Medulla oblongata (tissue), 1 donor: ENCODE data around the gene NME4.
"Not testable (repeated sequence)": the region's sequence is repeated elsewhere in the genome, so short reads cannot be mapped to it uniquely, and the experiment has no call there.

Source experiments
- DNase-seq: peaks from one replicate; pipeline ENCODE4 v3.0.0-alpha.2; 2015; ENCODE audit errors: extremely low spot score

The NME4 gene

DNA sequence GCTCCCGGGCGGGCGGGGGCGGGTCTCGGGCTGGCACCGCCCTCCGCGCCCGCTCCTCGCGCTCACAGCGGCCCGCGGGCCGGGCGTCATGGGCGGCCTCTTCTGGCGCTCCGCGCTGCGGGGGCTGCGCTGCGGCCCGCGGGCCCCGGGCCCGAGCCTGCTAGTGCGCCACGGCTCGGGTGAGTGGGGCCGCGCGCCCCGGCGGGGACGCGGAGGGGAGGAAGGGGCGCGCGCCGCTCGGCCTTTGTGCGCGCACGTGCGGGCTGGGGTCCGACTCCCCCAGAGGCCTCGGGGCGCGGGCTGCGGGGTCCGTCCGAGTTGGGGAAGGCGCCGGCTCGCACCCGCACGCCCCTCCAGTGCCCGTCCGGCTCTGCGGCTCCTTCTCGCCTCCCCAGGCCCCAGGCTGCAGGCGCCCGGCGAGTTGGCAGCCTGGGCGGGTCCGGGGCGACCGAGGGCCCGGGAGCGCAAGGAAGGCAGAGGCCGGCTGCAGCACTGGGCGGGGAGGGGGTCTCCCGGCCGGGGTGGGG lies at the start of gene NME4:
Gene NME4, plus strand, starts transcription at position 65 of the 527 bp plus-strand sequence. Its CDS starts 24 bp downstream, at position 89.
- DNase-seq, result no peak

DNA sequence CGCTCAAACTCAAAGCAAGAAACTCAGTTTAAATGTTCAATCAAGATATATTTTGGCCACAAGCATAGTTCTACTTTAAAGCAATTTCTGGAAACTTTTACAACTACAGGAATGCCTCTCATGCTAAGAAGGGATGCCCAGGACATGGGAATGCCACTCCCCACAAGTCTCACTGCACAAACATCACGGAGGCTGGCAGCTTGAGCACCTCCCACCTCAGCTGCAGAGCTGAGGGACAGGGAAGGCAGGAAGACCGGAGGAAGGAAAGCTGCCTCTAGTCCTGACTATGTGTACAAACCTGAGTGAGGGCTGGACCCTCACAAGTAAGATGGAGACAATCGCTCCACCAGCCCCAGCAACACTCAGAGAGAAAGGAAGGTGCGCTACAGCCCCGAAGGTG lies 49.8 kb upstream of the NME4 start:
- no peak for DNase-seq

DNA sequence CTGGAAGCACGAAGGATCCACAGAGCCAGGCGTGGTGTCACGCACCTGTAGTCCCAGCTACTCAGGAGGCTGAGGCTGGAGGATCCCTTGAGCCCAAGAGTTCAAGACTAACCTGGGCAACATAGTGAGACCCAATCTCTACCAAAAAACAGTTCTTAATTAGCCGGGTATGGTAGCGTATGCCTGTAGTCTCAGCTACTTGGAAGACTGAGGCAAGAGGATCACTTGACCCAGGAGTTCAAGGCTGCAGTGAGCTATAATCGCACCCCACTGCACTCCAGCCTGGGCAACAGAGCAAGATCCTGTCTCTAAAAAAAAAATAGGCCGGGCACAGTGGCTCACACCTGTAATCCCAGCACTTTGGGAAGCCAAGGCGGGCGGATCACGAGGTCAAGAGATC lies 48.5 kb upstream of the NME4 start:
- DNase-seq, result not testable (repeated sequence)

DNA sequence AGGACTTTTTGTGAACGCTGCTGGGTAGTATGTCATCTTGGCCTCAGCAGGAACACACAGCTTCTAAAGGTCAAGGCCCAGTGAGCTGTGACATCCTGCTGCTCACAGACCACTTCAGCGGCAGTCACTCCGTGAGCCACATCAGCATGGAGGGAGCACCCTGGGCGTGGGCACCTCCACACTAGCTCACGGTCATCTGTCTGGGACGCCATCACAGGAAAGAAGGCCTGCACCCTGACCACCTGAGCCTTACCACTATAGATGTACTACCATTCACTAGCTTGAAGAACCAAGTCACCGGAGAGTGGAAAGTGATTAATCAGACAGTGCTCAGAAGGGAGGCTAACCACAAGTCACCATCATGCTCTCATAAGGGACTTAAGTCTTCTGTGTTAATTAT lies 47.8 kb upstream of the NME4 start:
- no peak for DNase-seq

DNA sequence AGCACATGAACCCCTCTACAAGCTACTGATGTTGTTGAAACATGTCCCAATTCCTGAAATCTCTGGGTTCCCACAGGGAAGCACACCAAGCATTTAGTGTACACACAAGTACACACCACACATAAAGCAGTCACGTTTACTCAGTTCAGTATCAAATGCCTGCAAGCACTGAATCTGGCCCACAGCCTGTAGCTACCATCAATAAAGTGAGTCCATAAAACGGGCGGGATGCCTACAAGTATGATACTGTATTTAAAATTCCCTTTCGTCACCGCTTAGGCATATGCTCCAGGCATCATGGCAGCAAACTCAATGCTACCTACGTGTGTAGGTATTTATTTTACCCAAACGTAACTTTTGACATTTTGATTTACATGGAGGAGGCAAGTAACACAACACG lies 46.8 kb upstream of the NME4 start:
- DNase-seq, result no peak

DNA sequence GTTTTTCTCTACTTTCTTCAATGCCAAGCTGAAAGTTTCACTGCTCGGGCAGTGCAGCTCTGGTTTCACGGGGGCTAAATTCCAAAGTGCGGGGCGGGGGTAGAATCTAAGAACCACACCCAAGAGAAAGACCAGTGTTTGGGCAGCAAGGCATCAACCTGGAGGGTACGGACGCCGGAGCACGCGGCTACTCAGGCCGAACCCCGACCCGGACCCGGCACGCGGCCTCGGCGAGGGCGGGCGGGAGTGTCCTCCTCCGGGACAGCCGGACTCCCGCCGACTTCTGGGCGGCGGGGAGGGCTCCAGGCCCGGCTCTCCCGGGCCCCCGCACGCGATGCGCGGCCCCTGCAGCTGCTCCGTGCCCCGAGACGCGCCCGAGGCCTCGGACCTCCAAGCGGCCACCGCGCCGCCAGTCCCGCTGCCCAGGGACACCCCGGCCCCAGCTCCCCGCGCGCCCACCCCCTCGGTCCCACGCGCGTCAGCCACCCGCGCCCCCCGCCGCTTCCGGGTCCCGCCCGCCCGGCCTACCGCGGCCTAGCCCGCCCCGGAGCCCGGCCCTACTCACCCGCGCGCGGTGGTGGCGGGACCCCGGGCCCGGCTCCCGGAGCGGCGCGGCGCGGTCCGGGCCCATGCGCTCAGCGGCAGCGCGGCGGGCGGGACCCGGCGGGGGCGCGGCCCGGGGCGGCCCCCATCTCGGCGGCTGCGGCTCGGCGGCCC lies 45.0 kb upstream of the NME4 start:
- DNase-seq, result no peak

DNA sequence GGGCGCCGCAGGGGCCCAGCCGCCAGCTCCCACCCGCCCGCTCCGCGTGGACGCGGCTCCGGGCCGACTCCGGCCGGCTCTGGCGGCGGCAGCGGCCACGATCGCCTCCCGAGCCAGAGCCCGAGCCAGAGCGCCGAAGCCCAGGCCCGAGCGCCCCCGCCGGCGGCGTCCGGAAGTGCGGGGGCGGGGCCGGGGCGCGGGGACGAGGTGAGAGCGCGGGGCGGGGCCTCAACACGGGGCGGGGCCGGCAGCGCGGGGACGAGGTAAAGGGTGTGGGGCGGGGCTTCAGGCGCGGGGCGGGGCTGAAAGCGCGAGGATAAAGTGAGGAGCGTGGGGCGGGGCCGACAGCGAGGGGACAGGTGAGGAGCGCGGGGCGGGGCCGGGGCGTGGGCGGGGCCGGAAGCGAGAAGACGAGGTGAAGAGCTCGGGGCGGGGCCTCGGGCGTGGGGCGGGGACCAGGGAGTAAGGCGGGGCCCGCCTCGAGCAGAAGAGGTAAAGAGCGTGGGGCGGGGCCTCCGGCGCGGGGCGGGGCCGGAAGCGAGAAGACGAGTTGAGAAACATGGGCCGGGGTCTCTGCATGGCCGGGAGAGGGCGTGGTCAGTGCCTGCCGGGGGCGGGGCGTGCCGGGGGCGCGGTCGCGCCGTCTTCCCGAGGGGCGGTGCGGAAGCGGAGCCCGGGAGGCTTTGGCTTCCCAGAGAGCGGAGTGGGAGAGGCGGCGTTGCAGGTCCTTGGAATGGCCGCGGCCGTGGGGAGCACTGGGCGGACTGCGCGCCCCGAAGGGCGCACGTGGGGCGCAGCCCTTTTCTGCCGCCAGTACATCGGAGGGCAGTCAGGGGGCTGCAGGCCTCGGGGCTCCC lies 44.2 kb upstream of the NME4 start, which contains the start of gene AXIN1:
Gene AXIN1, minus strand, starts transcription at position 177 of the 857 bp plus-strand sequence. CDS start 5,698 bp downstream, outside the sequence.
- DNase-seq, result peak; percentile 90

DNA sequence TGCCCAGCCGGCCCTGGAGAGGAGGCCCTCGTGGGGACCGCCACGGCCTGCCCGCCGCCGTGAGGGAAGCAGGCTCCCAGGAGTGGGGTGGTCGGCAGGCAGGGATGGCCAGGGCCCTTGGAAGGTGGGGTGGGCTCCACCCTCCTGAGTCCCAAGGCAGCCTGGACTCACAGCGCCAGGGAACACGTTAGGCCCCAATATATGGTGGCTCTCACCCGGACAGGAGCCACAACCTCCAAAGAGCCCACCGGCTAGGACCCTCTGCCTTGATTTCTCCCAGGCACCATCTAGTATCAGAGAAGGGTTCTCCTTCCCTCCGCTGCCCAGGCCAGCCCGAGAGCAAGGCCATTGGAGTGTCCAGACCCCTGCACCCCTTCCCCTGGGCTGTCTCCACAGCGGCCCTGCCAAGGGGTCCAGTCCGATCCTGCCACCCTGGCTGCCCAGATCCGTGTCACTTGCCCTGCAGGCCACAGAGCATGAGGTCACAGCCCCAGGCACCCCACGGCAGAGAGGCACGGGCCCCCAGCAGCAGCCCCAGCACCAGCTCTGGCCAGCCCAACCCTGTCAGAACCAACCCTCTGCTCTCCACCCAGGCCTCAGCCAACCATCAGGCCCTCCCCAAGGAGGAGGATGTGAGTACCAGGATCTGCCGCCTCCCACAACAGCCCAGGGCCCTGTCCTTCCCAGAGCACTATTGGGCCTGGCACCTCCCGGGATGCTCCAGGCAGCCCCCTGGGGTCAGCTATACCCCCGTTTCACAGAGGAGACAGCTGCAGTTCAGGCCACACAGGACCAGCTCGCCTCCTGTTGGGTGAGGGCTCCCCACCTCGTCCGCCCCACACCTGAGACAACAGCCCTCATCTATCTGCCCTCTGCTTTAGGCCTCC lies 43.4 kb upstream of the NME4 start:
- no peak for DNase-seq

DNA sequence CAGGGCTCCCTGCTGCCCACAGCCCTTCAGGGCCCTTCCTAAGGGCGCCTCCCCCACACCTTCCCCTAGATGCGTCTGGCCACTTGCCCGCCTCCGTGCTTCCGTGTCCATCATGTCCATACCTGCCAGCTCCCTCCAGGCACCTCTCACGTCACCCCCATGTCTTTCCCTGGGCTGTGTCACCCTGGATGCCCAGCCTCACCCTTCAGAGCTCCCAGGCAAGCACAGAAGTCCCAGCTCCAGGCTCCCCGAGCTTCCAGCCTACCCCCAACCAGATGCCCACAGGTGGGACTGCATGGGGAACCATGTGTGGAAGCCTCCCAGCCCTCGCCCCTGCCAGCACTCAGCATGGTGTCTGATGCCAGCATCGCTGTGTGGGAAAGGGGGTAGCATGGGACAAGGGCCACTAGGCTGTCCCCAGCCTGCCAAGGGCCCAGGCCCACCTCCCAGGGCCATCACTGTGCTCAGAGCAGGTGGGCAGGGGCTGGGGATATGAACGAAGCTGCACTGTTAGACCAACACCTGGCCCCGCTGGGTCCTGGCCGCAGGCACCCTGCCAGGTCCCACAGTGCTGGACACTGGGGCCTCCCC lies 42.6 kb upstream of the NME4 start:
- no peak for DNase-seq

DNA sequence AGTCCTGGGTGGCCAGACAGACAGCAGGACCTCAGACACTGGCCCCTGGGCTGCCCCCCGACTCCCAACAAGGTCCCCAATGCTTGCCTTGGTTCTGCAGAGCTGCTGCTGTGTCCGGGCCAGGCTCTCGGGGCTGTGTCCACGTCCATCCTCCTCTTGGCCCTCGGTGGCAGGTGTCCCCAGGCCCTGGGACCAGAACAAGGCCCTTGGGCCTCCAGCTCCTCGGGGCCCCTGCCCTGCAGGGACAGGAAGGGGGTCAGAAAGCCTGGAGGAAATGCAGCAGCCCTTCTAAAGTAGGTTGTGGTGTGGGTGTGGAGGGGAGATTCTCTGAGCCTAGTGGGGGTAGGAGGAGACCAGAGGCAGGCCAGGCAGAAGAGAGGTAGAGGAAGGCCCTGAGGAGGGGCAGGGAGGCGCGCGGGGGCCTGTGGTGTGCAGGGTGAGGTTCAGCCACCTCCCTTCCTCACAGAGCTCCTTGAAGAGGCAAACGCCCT lies 42.0 kb upstream of the NME4 start:
- no peak for DNase-seq

DNA sequence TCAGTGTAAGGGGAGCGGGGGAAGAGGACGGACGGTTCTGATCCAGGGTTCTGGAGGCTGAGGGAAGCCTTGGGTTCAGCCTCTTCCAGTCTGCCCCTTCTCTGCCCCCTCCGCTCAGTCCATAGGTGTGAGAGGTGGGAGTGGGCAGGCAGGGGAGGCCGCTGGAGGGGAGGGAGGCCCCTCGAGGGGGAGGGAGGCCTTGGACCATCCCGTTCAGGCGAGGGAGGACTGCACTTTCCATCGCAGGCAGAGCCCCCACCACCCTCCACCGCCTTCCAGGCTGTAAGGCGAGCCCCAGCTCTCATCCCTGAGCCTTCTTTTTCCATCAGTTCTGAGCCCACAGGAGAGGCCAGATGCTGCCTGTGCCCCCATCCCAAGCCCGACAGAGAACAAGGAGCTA lies 40.3 kb upstream of the NME4 start:
- DNase-seq, result no peak

DNA sequence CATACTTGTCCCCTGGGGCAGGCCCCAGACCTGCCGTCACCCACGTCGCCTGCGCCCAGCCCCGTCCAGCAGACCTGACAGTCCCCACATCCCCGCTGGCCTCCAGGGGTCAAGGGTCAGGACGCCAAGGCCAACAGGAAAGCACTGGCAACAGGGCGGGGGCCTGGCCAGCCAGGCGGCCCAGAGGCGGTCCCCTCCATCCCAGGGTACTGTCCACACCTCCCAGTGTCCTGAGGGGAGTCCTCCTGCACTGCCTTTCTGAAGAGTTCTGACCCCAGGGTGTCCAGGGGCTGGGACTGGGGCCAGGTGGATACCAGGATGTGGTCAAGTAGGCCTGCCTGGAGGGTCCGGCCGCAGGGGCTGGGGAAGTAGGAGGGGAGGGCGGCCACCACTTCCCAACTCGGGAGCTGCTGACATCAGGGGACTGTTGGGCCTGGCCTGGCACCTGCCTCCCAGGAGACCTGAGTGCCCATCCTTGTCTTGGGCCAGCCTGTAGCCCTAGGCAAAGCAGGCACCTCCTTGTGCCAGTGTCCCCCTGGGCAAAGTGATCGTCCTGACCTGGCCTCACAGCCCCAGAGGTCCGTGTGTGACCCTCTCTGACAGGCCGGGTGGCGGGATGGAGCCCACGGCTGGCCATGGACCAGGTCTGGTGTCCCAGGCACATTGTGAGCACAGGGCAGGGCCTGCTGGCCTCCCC lies 37.8 kb upstream of the NME4 start:
- DNase-seq, result no peak

DNA sequence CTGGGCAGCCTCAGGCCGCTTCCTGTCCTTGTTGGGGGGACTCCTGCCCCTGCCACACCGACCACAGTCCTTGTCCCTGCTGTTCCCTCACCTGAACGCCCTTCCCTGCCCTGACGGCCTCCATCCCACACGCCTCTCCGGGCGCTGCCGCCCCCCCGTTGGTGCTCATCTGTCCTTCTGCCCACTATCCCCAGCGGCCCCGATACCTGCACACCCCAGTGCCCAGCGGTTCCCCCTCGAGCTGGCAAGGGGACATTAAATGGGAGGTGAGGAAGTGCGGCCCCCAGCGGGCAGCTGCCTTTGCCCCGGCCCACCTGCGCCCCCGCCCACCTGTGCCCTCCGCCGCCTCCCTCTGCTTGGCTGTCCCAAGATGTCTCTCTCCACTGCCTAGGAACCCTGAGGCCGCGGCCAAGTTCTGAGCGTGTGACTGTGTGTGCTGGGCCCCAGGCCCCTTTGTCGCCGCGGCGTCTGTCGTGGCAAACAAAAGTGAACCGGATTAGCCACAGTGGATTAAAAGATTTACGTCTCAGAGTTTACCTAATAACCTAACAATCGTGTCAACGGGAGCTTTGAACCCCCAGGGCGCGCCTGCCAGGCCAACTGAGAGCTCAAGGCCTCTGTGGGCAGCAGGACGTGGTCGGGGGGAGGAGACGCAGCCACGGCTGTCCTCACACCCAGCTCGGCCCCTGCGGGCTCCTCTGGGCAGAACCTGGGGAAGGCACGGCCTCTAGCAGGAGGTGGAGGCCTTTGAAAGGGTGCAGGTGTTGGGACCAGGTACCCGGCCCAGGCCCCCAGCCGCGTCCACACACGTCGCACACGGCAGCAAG lies 36.9 kb upstream of the NME4 start:
- no peak for DNase-seq

DNA sequence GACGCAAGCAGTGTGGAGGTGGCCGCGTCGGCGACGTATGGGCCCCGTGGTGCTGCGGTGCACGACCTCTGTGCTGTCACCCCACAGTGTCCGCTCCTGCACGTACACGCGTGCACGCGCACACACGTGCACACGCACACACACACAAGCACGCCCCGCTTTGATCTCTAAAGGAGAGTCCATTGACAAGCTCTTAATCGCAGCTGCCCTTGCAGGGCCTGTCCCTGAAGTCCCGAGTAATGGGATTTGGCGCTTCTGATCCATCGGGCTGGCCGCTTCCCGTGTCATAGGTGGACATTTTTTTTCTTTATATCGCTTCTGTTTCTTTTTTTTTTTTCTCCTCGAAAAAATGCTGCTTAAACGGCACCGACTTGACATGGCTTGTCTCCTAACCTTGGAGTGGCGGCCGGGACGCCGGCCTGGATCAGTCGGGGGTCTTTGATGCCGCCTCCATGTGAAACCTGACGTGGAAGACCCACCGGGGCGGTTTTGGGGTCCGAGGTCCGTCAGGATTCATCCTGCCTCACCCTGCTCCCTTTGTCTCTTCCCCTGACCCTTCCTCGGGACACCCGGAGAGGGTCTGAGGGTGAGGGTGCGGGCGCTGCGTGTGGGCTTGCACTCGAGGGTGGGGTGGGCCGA lies 36.2 kb upstream of the NME4 start:
- DNase-seq, result no peak

DNA sequence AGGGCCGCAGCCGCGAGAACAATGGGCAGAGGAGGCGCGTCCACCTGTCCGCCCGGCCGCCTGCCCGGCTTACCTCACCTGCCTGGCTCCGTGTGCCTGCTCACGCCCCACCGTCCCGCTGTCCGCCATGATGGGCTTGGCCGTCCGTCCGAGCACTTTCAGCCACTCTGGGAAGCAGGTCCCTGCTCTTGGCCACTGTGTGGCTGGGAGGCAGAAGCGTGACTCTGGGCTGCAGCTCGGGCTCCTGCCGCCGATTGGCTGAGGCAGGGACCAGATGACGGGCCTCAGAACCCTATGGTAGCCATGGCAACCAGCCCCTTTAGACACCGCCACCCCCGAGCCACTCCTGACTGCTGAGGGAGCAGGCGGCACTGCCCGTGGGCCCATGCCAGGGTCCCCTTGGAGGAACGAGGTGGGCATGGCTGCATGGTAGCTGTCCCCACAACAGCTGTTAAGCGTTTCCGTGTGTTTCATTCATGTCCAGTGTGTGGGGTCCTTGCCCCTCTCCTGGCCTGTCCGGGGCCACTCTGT lies 35.6 kb upstream of the NME4 start:
- no peak for DNase-seq

DNA sequence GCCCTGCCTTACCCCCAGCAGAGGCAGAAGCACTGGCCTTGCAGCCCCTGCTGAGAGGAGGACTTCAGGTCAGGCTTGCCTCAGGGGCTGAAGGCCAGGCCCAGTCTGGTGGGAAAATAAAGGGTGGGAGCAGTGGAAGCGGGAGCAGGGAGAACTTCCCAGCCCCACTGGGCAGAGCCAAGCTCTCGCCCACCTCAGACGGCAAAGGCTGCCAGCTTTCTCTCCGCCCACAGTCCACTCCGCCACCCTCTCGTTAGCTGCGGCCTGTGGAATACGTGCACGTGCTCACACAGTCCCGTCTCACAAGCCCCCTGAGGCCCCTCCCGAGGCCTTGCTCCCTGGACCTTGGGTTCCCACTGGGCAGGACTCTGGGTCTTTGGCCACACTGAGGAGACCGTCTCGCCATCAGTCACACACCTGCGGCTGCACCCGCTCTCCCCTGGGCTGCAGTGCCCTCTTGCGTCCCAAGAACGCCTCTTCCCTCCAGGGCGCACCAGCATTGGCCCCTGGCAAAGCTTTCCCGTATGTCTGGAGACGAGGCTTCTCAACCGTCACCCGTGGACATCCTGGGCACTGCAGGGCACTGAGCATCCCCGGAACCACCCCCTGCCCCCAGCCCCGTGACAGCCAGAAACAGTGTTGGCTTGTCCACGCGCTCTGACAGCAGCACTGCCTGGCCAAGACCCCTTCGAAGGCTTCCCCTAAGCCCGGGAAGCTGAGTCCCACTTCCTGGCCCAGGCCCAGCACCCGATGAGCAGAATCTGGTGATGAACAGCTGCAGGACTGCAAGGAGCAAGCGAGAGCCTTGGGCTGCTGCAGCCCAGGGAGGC lies 34.9 kb upstream of the NME4 start:
- DNase-seq, result peak; percentile 73

DNA sequence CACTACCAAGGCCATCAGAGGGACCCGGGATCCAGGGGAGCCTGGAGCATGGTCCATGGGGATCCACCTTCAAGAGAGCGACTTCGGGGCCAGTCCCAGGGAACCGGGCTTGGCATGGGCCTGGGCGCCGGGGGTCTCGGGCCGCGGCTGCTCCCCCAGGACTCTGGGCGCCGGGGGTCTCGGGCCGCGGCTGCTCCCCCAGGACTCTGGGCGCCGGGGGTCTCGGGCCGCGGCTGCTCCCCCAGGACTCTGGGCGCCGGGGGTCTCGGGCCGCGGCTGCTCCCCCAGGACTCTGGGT lies 34.3 kb upstream of the NME4 start:
- not testable (repeated sequence) for DNase-seq

DNA sequence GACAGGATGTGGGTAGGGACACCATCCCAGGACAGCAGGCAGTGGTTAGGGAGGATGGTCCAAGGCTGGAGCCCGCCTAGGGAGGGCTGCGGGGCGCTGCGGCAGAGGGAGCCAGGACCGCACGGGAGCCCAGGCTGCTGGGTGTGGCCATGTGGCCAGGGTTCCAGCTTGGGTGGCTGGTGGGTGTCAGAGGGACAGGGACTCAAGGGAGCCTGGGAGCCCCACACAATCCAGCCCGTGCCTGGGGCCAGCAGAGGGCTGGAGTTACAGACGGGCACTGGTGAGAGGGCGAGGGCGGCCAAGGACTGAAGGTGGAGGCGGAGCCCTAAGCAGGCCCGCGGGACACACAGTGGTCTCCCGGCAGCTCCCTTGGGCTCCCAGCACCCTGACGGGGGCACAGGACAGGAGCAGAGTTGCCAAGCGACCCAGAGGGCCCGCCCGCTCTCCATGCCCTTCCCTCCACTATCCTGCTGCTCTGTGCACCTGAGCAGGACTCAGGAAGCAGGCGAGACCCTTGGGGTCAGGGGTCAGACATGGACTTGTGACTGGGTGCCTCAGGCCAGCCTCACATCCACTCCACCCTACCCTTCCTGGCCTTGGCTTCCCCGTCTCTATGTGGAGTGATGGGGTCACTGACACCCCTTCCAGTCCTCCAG lies 33.8 kb upstream of the NME4 start:
- no peak for DNase-seq
